HG03457 (cell line): Measurements from ENCODE around the gene OR3A2.
"Not testable (repeated sequence)": the region's sequence is repeated elsewhere in the genome, so short reads cannot be mapped to it uniquely, and the experiment has no call there.

ENCODE experiments used
- ATAC-seq: cut with Tn5 transposase; IDR thresholded peaks from one replicate; pipeline ENCODE4 v1.9.1; 2021; ENCODE audit warnings: moderate number of reproducible peaks; ENCODE audit not compliant: unreplicated experiment

Gene OR3A2

GRCh38 chr17:3385869-3386816, at the start of gene OR3A2:
TSS of gene OR3A2 (minus strand) at chr17:3386308.
- ATAC-seq, result no peak

DNA sequence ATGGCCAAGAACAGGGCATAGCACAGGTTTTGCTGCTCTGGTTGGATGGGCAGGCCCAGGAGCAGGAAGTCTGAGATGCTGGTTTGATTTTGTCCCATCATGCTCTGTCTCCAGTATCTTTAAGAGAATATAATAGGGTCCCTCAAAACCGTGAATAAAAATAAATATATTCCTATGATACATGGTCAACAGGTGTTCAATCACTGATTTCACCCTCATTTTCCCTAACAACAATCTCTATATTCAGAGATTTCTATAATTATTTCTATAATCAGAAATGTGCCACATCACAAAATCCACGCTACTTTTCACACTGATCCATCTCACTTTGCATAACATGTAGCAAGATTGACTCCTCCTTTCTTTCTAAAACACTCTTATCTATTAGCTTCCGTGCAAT, 47.6 kb upstream of the OR3A2 start, which contains the start of gene OR1E2:
OR1E2 (minus strand) TSS at position 101 of the 400 bp plus-strand sequence; CDS start at position 101, 0 bp downstream.
- ATAC-seq, result no peak

- ATAC-seq, result not testable (repeated sequence)
These were observed 47.1 kb upstream of the OR3A2 start for GRCh38 chr17:3433215-3433614.

DNA sequence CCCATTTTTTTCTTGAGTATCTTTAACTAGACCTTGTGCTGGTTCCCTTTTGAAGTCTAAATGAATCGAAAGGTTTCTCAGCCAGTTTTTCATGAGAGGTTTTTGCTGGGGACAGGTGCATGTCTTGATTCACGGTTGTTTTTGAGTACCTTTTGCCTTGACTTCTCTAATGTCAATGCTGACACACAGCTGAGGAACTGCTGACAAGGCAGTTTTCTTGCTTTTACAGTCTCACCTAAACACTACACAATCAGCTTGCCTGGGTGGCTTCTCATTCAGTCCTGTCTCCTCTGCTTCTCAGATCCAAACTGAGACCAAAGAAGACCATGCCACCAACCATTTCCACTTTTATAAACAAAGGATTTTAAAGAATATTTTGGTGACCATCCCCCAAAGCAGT, 32.1 kb upstream of the OR3A2 start:
- ATAC-seq, result no peak

- ATAC-seq, result no peak
These were observed 29.5 kb upstream of the OR3A2 start for GRCh38 chr17:3415610-3416009.

DNA sequence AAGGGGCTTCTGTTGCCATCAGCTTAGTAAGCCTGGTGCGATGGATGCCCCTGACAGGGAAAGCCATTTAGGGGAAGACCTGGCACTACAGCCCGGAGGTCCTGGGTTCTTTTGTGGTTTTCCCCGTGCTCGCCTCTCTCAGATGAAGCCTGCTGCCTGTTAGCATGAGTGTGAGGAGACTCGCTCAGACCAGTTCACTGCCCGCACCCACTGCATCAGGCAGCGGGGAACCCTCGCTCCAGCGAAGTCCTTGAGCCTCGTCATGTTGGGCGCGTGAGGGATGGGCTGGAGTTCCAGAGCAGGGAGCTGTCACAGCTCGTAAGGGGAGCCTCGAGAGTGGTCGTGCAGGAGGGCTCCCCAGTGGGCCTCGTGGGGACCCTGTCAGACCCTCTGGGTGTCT, 26.1 kb upstream of the OR3A2 start:
- not testable (repeated sequence) for ATAC-seq

- no peak for ATAC-seq
These were observed 25.0 kb upstream of the OR3A2 start, which contains the start of gene OR3A3 for GRCh38 chr17:3411070-3411469. TSS of gene OR3A3 (plus strand) at chr17:3411370.

- ATAC-seq, result not testable (repeated sequence)
These were observed 17.7 kb upstream of the OR3A2 start for GRCh38 chr17:3403856-3404255.

DNA sequence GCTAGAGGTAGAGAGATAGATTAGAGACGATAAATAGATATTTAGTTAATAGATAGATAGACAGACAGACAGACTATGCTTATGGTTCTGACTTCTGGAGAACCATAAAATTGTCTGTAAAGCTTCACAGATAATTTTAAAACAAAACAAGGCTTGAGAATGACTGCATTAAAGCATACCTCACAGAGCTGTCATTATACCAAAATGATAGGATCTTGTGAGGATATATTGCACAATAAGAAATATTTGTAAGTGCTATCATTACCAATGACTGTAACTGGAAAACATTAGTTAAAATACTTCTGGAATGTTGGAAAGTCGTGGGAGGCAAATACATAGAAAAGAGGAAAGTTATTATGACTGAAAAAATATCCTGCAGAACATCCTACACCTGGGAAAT, 15.7 kb upstream of the OR3A2 start:
- ATAC-seq, result no peak

GRCh38 chr17:3400055-3400454, 13.9 kb upstream of the OR3A2 start:
- ATAC-seq, result no peak

GRCh38 chr17:3398310-3398709, 12.2 kb upstream of the OR3A2 start, which contains the start of gene OR1E1:
TSS of gene OR1E1 (minus strand) at chr17:3398410. CDS start at chr17:3398410, 0 bp downstream.
- ATAC-seq, result no peak

- ATAC-seq, result not testable (repeated sequence)
These were observed 11.7 kb upstream of the OR3A2 start for GRCh38 chr17:3397801-3398200.

DNA sequence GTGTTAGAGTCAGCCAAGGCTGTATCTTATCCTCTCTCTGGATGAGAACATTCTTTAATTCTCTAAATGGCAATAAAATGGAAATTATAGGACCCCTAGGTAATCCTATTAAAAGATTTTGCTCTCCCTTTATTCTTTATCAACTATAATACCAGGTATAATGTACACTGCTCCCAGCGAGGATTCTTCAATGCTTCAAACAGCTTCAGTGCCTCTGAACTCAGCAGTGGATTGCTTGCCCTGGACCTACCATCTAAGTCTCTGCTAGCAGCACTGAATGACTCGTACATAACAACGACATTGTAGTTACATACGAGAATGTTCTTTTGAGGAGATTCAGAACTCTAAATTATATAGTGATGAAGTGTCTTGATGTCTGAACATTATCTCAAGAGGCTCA, 3.7 kb upstream of the OR3A2 start:
- no peak for ATAC-seq

- no peak for ATAC-seq
These were observed 4.2 kb downstream of the OR3A2 start for GRCh38 chr17:3381957-3382356.

DNA sequence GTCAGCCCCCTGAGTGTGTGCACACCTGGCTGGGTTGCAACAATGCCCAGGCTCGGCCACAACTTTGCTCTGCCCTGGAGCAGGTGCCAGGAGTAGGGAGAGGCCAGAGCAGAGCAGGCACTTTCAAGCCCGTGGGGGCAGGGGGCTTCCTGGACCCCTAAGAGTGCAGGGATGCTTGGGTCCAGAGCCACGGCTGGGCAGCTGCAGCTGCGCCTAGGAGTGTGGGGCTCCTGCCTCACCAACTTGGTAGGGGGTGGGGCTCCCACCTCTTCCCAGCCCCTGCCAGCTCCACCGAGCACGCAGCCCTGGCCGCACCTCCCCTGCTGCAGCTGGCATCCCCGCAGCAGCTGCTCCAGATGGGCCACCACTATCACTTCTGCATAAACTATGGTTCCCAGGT, 7.8 kb downstream of the OR3A2 start:
- no peak for ATAC-seq

GRCh38 chr17:3371167-3371566, 14.9 kb downstream of the OR3A2 start:
- not testable (repeated sequence) for ATAC-seq

GRCh38 chr17:3342782-3343181, 43.3 kb downstream of the OR3A2 start:
- not testable (repeated sequence) for ATAC-seq

DNA sequence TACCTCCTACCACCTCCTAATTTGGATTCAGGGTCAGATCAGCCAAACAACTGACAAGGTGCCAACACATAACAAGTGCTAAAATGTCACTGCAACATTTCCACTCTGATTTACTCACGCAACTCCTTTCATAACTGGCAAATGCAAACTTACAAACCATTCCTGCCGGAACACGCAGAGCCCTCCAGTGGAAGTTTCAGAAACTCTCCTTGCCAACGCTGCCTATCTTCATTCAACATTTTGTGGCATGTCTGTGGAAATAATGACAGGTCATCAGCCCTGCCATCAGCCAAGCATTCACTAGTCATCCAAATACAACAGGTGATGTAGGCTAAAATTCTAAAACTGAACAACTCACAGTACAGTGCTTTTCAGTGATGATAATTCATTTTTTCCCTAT, 50.2 kb downstream of the OR3A2 start:
- ATAC-seq, result no peak

DNA sequence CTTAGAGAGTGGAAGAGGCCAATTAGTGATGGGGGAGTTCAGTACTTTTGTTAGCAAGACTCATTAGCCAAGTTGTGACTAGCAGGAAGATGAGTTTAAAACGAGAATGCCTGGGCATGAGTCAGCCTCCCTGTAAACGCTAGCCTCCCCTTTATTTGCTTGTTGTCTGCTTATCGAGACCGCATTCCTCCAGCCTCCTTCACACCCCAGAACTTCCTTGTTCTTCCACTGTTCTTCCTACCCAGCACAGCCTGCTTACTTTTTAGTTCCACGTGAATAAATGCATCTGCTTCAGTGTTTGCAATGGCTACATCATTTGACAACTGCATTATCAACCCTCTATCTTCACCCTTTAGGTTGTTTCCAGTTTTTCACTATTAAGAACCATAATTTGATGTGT, 67.8 kb downstream of the OR3A2 start:
- ATAC-seq, result no peak

GRCh38 chr17:3316836-3317235, 69.3 kb downstream of the OR3A2 start:
- no peak for ATAC-seq

GRCh38 chr17:3308603-3309002, 77.5 kb downstream of the OR3A2 start:
- ATAC-seq, result no peak

DNA sequence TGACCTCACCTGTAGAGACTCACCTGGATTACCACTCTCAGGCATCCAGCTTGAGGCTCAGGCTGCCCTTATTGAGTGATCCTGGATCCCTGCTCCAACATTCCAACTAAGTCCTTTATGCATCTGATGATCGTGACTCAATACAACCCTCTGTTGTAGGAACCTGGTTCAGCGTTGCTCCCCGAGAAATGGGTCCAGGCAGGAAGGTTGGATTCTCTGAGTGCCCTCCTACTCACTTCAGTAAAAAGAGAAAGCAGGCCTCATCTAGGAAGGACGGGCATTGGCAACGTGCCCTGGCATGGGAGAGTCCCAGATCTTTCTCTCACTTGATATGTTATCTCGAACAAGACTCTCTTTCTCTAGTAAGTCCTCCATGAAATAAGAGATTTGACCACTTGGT, 87.8 kb downstream of the OR3A2 start, which contains the start of gene OR3A1:
OR3A1 (minus strand) TSS at position 101 of the 400 bp plus-strand sequence. CDS start 5,778 bp downstream, outside the sequence.
- no peak for ATAC-seq
